Hepatocyte (in vitro differentiated cells): ENCODE measurements around the gene CDC123.

Experiments
- EZH2 ChIP-seq: fragments of 200-600 bp; sonication (generic); IDR thresholded peaks from 2 replicates; pipeline ENCODE4 v1.6.1; 2016; ENCODE audit warnings: antibody characterized with exemption, mild to moderate bottlenecking, borderline replicate concordance
- TF ChIP-seq, protein P1 (sequence below): fragments of 200-600 bp; sonication (generic); IDR thresholded peaks from 2 replicates; pipeline ENCODE4 v1.5.1; 2016; ENCODE audit warnings: antibody characterized with exemption, mild to moderate bottlenecking; ENCODE audit not compliant: poor library complexity

DNA sequence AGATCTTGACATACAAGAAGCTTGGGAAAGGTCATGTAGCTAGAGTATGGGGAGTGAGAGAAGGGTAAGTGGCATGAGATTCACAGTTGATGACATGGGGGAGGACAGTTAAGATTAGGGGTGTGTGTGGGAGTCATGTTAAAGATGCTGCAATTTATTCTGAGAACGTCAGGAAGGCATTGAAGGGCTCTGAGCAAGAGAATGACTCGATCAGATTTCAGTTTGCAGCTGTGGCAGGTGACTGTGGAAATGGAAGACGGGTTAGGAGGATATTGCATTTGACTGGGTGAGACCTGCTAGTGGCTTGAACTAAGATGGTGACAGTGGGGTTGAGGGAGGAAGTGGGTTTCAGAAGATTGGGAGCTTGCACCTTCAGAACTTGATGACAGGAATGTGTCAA lies 5.6 kb downstream of the CDC123 start:
- TF ChIP-seq, protein P1, sequence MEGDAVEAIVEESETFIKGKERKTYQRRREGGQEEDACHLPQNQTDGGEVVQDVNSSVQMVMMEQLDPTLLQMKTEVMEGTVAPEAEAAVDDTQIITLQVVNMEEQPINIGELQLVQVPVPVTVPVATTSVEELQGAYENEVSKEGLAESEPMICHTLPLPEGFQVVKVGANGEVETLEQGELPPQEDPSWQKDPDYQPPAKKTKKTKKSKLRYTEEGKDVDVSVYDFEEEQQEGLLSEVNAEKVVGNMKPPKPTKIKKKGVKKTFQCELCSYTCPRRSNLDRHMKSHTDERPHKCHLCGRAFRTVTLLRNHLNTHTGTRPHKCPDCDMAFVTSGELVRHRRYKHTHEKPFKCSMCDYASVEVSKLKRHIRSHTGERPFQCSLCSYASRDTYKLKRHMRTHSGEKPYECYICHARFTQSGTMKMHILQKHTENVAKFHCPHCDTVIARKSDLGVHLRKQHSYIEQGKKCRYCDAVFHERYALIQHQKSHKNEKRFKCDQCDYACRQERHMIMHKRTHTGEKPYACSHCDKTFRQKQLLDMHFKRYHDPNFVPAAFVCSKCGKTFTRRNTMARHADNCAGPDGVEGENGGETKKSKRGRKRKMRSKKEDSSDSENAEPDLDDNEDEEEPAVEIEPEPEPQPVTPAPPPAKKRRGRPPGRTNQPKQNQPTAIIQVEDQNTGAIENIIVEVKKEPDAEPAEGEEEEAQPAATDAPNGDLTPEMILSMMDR, result no peak
- TF ChIP-seq EZH2, result no peak
